Cardiac septum (tissue), 1 donor: ENCODE data around the gene SIGLEC6. TPM values are rescaled to one million over a fixed set of nuclear protein-coding genes. Genes with fewer than 3 reads are reported as not detected.

Experiments used
- DNase-seq: peaks from one replicate; pipeline ENCODE4 v3.0.0-alpha.2; 2020; ENCODE audit warnings: low spot score
- intact Hi-C: fragments of 100-400 bp; cut with DNase I; formaldehyde crosslinking; loops from one replicate; pipeline ENCODE4 v1.14.0; 2022
- total RNA-seq: library from RNA; stranded (reverse); fragmentation: NEBNext Ultra II Directional; extraction: Animal tissue kit (Norgen Biotek cat#: 25700); gene quantifications from one replicate; pipeline ENCODE4 v1.2.1, GENCODE V29; 2021
- donor health status: DM: no; HTN: no; CAD: no.

The SIGLEC6 gene
- total RNA-seq, 1 donor from 2014 or later = 0.22 TPM

- intact Hi-C loops = no loop called here
- DNase-seq = no peak
These were observed 18.3 kb upstream of the SIGLEC6 start for GRCh38 chr19:51549533-51550324.

GRCh38 chr19:51548891-51549305 lies 17.4 kb upstream of the SIGLEC6 start:
- DNase-seq = no peak
- intact Hi-C loops = no loop called here

DNA sequence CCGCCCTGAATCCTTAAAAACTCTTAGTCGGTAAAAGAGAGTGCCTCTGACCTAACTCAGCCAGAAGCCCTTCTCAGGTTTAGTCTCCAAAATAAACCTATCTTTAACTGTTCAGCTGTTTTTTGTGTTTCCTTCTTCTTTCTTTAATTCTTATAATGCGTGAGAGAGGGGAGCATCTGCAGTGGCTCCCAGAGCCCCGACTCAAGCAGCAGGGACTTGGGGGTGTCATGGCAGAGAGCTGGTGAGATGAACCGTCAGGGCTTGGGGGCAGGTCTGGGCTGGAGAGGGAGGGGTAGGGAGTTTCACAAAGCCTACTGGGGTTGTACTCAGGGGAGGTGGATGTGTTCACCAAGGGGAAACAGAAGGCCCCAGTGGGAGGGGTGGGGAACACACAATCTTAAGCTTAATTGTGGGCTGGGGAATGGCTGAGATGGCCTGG lies 16.8 kb upstream of the SIGLEC6 start:
- intact Hi-C loops = no loop called here
- no peak for DNase-seq

GRCh38 chr19:51547397-51548212 lies 16.1 kb upstream of the SIGLEC6 start:
- DNase-seq = no peak
- intact Hi-C loops = no loop called here

DNA sequence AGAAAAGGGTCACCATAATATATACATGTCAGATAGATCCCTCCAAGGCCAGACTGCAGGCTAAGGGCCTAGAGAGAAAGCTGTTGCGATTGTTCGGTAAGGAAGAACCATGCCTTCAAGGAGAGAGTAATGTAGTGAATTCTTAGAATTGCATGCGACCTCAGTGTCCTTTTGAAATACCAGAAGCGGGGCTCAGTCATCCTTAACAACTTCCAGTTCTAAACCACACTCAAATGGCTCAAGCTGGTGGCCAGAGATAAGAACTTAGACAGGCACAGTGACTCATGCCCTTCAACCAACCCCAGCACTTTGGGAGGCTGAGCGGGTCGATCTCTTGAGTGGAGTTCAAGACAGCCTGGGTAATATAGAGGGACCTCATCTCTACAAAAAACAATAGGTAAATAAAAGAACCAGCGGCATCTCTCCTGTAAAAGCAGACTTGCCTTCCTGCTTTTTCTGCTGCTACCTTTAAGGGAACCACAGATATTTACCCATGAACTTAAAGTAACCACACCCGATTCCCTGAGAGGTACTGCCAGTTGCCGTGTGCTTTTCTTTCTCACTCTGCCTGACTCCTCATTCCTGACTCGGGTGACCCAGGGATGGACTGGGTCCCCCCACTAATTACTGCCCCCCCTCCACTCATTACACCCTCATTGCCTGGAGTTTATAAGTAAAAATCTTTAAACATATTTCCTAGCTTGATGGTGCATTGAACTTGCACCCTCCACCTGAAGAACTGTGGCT lies 15.4 kb upstream of the SIGLEC6 start:
- intact Hi-C loops = no loop called here
- no peak for DNase-seq

GRCh38 chr19:51546107-51546649 lies 14.7 kb upstream of the SIGLEC6 start:
- intact Hi-C loops = no loop called here
- no peak for DNase-seq

DNA sequence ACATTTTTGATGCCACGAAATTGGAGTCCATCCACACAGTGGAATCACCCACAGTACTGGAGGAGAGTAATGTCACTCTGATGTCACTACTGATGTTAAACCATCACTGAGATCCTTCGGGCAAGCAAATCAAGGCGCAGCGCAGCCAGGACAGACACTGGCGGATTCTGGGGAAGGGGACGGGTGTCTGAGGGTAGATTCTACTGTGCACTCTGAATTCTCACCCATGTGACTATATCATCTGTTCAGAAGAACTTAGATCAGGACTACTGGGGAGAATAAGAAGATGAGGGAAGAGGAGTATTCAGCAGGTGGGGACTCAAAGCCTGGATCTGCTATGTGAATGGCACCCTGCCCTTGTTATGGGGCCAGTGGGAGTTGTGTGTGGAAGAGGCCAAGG lies 12.6 kb upstream of the SIGLEC6 start:
- DNase-seq = no peak
- intact Hi-C loops = no loop called here

DNA sequence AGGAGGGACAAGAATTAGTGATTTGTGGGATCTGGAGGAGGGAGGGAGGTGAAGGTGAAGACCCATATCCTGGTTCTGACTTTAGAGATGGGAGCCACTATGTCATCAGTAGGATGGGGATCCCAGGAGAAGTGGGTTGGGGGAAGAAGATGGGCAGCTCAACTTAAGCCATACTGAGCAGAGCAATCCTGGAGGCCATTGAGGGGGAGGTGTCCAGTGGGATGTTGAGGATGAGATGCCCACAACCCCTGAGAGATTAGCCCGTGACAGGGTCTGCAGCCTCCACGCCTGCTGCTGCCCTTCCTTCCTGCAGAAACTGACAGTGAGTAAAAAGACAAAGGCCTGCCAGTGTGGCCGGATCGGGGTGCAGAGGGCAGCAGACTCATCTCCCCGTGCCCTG lies 11.2 kb upstream of the SIGLEC6 start:
- DNase-seq = no peak
- intact Hi-C loops = no loop called here

DNA sequence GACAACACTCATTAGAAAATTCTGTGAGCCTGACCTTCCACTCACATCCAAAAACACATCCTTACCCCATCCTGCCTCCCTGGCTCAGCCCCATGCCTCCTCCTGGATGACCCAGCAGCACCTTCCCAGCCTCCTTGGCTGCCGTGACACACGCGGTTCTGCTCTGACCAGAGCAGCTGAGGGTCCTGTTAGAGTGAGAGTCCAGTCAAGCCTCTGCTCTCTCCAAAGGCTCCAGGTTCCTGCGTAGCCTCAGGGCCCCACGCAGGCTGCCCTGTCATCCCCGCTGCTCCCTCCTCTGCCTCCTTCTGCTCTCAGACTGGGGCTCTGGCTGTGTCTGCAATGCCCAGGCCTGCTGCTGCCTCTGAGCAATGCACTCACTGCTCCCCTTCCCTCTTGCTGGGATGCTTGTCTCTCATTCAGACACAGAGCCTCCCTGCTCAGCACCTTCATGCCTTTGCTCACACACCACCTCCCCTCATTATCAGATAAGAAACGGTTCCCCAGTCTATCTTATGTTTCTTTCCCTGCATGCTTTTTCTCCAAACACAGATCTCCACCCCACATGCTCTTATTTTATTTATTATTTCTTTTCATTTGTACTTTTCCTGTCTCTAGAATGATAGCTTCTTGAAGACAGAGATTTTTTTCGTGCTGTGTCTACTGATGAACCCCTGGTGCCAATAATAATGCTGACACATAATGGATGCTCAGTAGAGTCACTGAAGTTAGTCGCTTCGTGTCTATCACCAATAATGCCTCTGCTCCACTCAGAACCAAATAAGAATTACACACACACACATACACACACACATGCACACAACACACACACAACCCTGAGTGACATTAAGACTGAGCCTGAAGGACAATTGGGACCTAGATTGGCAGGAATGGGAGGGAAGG lies 10.2 kb upstream of the SIGLEC6 start:
- intact Hi-C loops = no loop called here
- no peak for DNase-seq

- no peak for DNase-seq
- intact Hi-C loops = no loop called here
These were observed 8.4 kb upstream of the SIGLEC6 start for GRCh38 chr19:51539821-51540366.

DNA sequence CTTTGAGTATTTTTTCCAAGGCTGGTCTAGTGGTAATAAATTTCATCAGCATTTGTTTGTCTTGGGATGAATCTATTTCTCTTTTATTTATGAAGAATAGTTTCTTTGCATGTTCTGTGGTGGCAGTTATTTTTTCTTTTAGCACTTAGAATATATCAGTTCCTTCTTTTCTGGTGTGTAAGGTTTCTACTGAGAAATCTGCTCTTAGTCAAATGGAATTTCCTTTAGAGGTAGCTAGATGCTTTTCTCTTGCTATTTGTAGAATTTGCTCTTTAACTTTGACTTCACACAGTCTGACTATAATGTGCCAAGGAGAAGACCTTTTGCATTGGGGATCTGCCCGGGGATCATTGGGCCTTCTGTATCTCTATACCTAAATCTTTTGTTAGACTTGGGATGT lies 4.1 kb upstream of the SIGLEC6 start:
- intact Hi-C loops = no loop called here
- no peak for DNase-seq

DNA sequence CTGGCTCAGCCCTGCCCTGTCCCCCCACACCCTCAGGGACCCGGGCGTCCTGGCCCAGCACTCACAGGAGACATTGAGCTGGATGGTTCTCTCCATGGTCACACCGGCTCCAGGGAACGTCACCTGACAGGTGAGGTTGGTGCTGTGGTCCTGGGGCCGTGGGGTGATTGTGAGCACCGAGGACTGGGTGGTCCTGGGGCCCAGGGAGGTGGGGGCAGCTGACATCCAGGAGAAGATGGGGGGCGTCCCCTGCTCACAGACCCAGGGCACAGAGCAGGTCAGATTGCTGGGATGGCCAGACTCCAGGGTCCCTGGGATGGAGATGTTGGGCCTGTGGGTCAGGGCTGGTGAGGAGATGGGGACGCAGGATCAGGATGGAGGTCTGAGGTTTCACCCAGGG lies 854 bp downstream of the SIGLEC6 start:
- no peak for DNase-seq
- intact Hi-C loops = no loop called here

GRCh38 chr19:51529301-51529700 lies 2.2 kb downstream of the SIGLEC6 start:
- intact Hi-C loops = no loop called here
- DNase-seq = no peak

GRCh38 chr19:51525651-51526050 lies 5.8 kb downstream of the SIGLEC6 start:
- intact Hi-C loops = no loop called here
- no peak for DNase-seq

GRCh38 chr19:51524666-51525264 lies 6.7 kb downstream of the SIGLEC6 start:
- intact Hi-C loops = no loop called here
- DNase-seq = no peak

DNA sequence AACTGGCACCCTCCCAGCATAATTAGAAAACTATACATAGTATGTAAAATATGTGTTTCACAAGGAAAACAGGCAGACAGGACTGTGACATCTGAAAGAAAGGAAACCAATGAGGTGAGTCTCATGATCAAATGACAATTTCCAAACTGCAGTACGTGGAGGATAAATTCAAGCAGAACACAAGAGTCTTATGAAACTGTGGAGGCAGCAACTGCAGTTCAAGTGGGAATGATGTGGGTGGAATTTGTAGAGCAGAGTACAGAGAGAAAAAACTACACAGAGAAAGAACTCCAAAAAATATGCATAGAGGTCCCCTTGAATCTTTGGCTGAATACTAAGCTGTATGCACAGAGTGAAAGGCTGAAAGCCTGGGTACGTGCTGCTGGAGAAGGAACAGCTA lies 9.7 kb downstream of the SIGLEC6 start:
- intact Hi-C loops = no loop called here
- DNase-seq = no peak

GRCh38 chr19:51521357-51521756 lies 10.1 kb downstream of the SIGLEC6 start:
- intact Hi-C loops = no loop called here
- no peak for DNase-seq

GRCh38 chr19:51520728-51521127 lies 10.7 kb downstream of the SIGLEC6 start:
- intact Hi-C loops = no loop called here

More at GRCh38 chr19:51520728-51521127, 10.7 kb downstream of the SIGLEC6 start:
- DNase-seq = no peak
